Measurements from ENCODE around the gene MVD. TPM values are rescaled to one million over a fixed set of nuclear protein-coding genes. Genes with fewer than 3 reads are reported as not detected.

Gene MVD
- total RNA-seq, 1 experiment from 2014 or later: 63.6 TPM

GRCh38 chr16:88605186-88606147, 57.4 kb downstream of the MVD start:
- in situ Hi-C loops (cut with HindIII; ENCODE audit: low pct_unique_long_range_greater_than_20kb, low sequenced_read_pairs): no loop called here
- DNase-seq (ENCODE audit: low read depth): no peak

- in situ Hi-C loops (cut with HindIII; ENCODE audit: low pct_unique_long_range_greater_than_20kb, low sequenced_read_pairs): no loop called here
These were observed 60.8 kb downstream of the MVD start for GRCh38 chr16:88602091-88602490.

More at GRCh38 chr16:88602091-88602490, 60.8 kb downstream of the MVD start:
- no peak for DNase-seq (ENCODE audit: low read depth)

Other genes with a start within 250 kb of the MVD start
- 0.35 and 1.3 TPM in 2 replicates for gene ZFPM1, start 209.8 kb downstream of the MVD start, total RNA-seq (2014; rRNA removed; shearing (Covaris generic); ENCODE audit: low replicate concordance)
- gene ZC3H18, start 92.7 kb downstream of the MVD start, total RNA-seq (2014; rRNA removed; shearing (Covaris generic); ENCODE audit: low replicate concordance): 14.2 and 16.9 TPM in 2 replicates
- gene IL17C, start 24.5 kb downstream of the MVD start, total RNA-seq (2014; rRNA removed; shearing (Covaris generic); ENCODE audit: low replicate concordance): not detected in 2 replicates
- 520 and 591 TPM in 2 replicates for gene CYBA, start 12.0 kb downstream of the MVD start, total RNA-seq (2014; rRNA removed; shearing (Covaris generic); ENCODE audit: low replicate concordance)
- gene SNAI3, start 23.4 kb upstream of the MVD start, total RNA-seq (2014; rRNA removed; shearing (Covaris generic); ENCODE audit: low replicate concordance): 0.88 TPM in 1 of 2 replicates, not detected in the other
- gene RNF166, start 43.3 kb upstream of the MVD start, total RNA-seq (2014; rRNA removed; shearing (Covaris generic); ENCODE audit: low replicate concordance): 24.4 and 27.5 TPM in 2 replicates
- gene CTU2, start 43.4 kb upstream of the MVD start, total RNA-seq (2014; rRNA removed; shearing (Covaris generic); ENCODE audit: low replicate concordance): 26.9 and 36.2 TPM in 2 replicates
- gene PIEZO1, start 122.1 kb upstream of the MVD start, total RNA-seq (2014; rRNA removed; shearing (Covaris generic); ENCODE audit: low replicate concordance): 81.1 and 82.0 TPM in 2 replicates
- 23.1 and 24.6 TPM in 2 replicates for gene CDT1, start 140.7 kb upstream of the MVD start, total RNA-seq (2014; rRNA removed; shearing (Covaris generic); ENCODE audit: low replicate concordance)
- gene APRT, start 148.8 kb upstream of the MVD start, total RNA-seq (2014; rRNA removed; shearing (Covaris generic); ENCODE audit: low replicate concordance): 262 and 321 TPM in 2 replicates
- gene GALNS, start 193.9 kb upstream of the MVD start, total RNA-seq (2014; rRNA removed; shearing (Covaris generic); ENCODE audit: low replicate concordance): 20.8 and 20.9 TPM in 2 replicates
- 40.9 and 48.8 TPM in 2 replicates for gene TRAPPC2L, start 194.0 kb upstream of the MVD start, total RNA-seq (2014; rRNA removed; shearing (Covaris generic); ENCODE audit: low replicate concordance)
- not detected in 2 replicates for gene PABPN1L, start 203.6 kb upstream of the MVD start, total RNA-seq (2014; rRNA removed; shearing (Covaris generic); ENCODE audit: low replicate concordance)